HG03378 (cell line): ENCODE data around the gene ACADVL.

Experiments used
- ATAC-seq: cut with Tn5 transposase; IDR thresholded peaks from one replicate; pipeline ENCODE4 v1.9.1; 2021; ENCODE audit warnings: mild to moderate bottlenecking, moderate library complexity; ENCODE audit not compliant: unreplicated experiment

ACADVL gene

GRCh38 chr17:7250695-7251627 is 31.2 kb downstream of the ACADVL start:
- ATAC-seq: no peak

GRCh38 chr17:7251661-7252175 is 32.0 kb downstream of the ACADVL start, which contains the start of gene CTDNEP1:
Gene CTDNEP1 (minus strand): TSS chr17:7251734. CDS start chr17:7251296, 438 bp downstream.
- peak; percentile 80 for ATAC-seq

GRCh38 chr17:7252176-7253043 is 32.7 kb downstream of the ACADVL start, which contains the start of gene ELP5:
Gene ELP5 (plus strand): TSS chr17:7252215. CDS start chr17:7252551, 336 bp downstream.
- ATAC-seq: peak; percentile 44

- ATAC-seq: no peak
Observed at GRCh38 chr17:7253082-7253481, 33.3 kb downstream of the ACADVL start.

GRCh38 chr17:7254511-7254910 is 34.8 kb downstream of the ACADVL start:
- ATAC-seq: no peak

GRCh38 chr17:7256766-7257456 is 37.2 kb downstream of the ACADVL start:
- no peak for ATAC-seq

GRCh38 chr17:7258731-7259554 is 39.2 kb downstream of the ACADVL start:
- no peak for ATAC-seq

- no peak for ATAC-seq
Observed at GRCh38 chr17:7259555-7259889, 39.8 kb downstream of the ACADVL start.

GRCh38 chr17:7260151-7260550 is 40.4 kb downstream of the ACADVL start:
- ATAC-seq: no peak

GRCh38 chr17:7260651-7261378 is 41.1 kb downstream of the ACADVL start:
- no peak for ATAC-seq

- ATAC-seq: no peak
Observed at GRCh38 chr17:7261379-7262191, 41.8 kb downstream of the ACADVL start.

GRCh38 chr17:7262192-7262934 is 42.6 kb downstream of the ACADVL start, which contains the start of gene CLDN7:
Gene CLDN7 (minus strand): TSS chr17:7262478. CDS start chr17:7262043, 435 bp downstream.
- no peak for ATAC-seq

GRCh38 chr17:7262935-7263800 is 43.4 kb downstream of the ACADVL start:
- ATAC-seq: no peak

GRCh38 chr17:7263801-7264078 is 44.0 kb downstream of the ACADVL start:
- ATAC-seq: no peak

- no peak for ATAC-seq
Observed at GRCh38 chr17:7266784-7267183, 47.0 kb downstream of the ACADVL start.
